OCI-LY7 (cell line): ENCODE data around the gene AGAP3. TPM values are rescaled to one million over a fixed set of nuclear protein-coding genes. Genes with fewer than 3 reads are reported as not detected.

Source experiments
- BruUV-seq: library from RNA; stranded (reverse); fragments of 400-500 nt; replicated peaks from 2 replicates; lab custom pipeline; 2021; lab: Mats Ljungman, UMichigan
- CTCF ChIA-PET: fragments of 300-600 bp; sonication (Branson Sonifier 250); formaldehyde crosslinking; loops from one replicate; lab custom pipeline; 2022; ENCODE audit warnings: antibody characterized with exemption; ENCODE audit not compliant: unreplicated experiment; lab: Charles Lee
- POLR2A ChIA-PET: fragments of 300-600 bp; sonication (Branson Sonifier 250); formaldehyde crosslinking; loops from one replicate; lab custom pipeline; 2022; ENCODE audit warnings: antibody characterized with exemption; lab: Charles Lee
- DNase-seq: peaks from one replicate; pipeline ENCODE4 v3.0.0-alpha.2; 2015; ENCODE audit warnings: low spot score
- H2AFZ ChIP-seq: fragments of 200-600 bp; sonication (generic), shearing (Covaris generic); 2 replicates; pipeline ENCODE4 v1.6.1; 2014; ENCODE audit warnings: mild to moderate bottlenecking, antibody characterized with exemption, low read length, moderate library complexity
- H3K27ac ChIP-seq: fragments of 200-600 bp; sonication (generic); 2 replicates; pipeline ENCODE4 v1.5.1; 2014; ENCODE audit warnings: mixed run types, low read depth, mild to moderate bottlenecking, moderate library complexity, low read length, inconsistent platforms; ENCODE audit not compliant: poor library complexity, severe bottlenecking
- H3K36me3 ChIP-seq: fragments of 200-600 bp; sonication (generic); 2 replicates; pipeline ENCODE4 v1.6.1; 2014; ENCODE audit warnings: mild to moderate bottlenecking, antibody characterized with exemption, low read length, moderate library complexity, mixed read lengths; ENCODE audit not compliant: insufficient read depth
- H3K4me1 ChIP-seq: fragments of 200-600 bp; sonication (generic); 2 replicates; pipeline ENCODE4 v1.5.1; 2014; ENCODE audit warnings: mild to moderate bottlenecking, low read length; ENCODE audit not compliant: insufficient read depth, poor library complexity, severe bottlenecking
- H3K4me2 ChIP-seq: fragments of 200-600 bp; sonication (generic); 2 replicates; pipeline ENCODE4 v1.6.1; 2014; ENCODE audit warnings: mild to moderate bottlenecking, low read length
- H3K4me3 ChIP-seq: fragments of 200-600 bp; sonication (generic); 2 replicates; pipeline ENCODE4 v1.5.1; 2014; ENCODE audit warnings: mild to moderate bottlenecking, low read depth, low read length; ENCODE audit not compliant: poor library complexity, severe bottlenecking
- H3K79me2 ChIP-seq: fragments of 200-600 bp; sonication (generic); 2 replicates; pipeline ENCODE4 v1.6.1; 2016; ENCODE audit warnings: low read depth, mild to moderate bottlenecking, low read length, moderate library complexity, mixed read lengths; ENCODE audit not compliant: insufficient read depth
- H3K9me2 ChIP-seq: fragments of 200-600 bp; sonication (generic); 2 replicates; pipeline ENCODE4 v1.6.1; 2016; ENCODE audit warnings: mild to moderate bottlenecking, low read length, mixed read lengths; ENCODE audit not compliant: insufficient read depth
- H3K9me3 ChIP-seq: fragments of 200-600 bp; sonication (generic); 2 replicates; pipeline ENCODE4 v1.6.1; 2014; ENCODE audit warnings: mild to moderate bottlenecking, mixed run types, low read length, mixed read lengths
- H4K20me1 ChIP-seq: fragments of 200-600 bp; sonication (generic); 2 replicates; pipeline ENCODE4 v1.6.1; 2014; ENCODE audit warnings: mild to moderate bottlenecking, antibody characterized with exemption, low read length, moderate library complexity, mixed read lengths; ENCODE audit not compliant: insufficient read depth
- CTCF ChIP-seq: fragments of 200-600 bp; sonication (generic); conservative IDR thresholded peaks from 2 replicates; pipeline ENCODE4 v1.5.1; 2014; ENCODE audit warnings: mild to moderate bottlenecking, antibody characterized with exemption, low read length, moderate library complexity, mixed read lengths
- EZH2phosphoT487 ChIP-seq: fragments of 200-600 bp; sonication (generic); IDR thresholded peaks from 2 replicates; pipeline ENCODE4 v1.6.1; 2018; ENCODE audit warnings: low read depth, borderline replicate concordance, mild to moderate bottlenecking, mixed run types, antibody characterized with exemption, low read length, moderate library complexity, mixed read lengths
- intact Hi-C: fragments of 100-400 bp; cut with micrococcal nuclease; formaldehyde crosslinking; loops from one replicate; pipeline ENCODE4 v1.10.0; 2022; ENCODE audit not compliant: unreplicated experiment
- total RNA-seq, 2 experiments: library from RNA; depleted of rRNA in 1 of 2; stranded (reverse); fragments of >200 nt in 1 of 2; shearing (Covaris generic) in 1 of 2; gene quantifications; 2 replicates each; pipeline ENCODE4 v1.2.3, GENCODE V29; 2014 to 2022

AGAP3 gene
- total RNA-seq, 2 experiments from 2014 or later, result 4.8 to 30.9 TPM

- H3K27ac ChIP-seq, result no peak overlapping the region
- ChIA-PET CTCF (no interaction called here), POLR2A (no interaction called here)
- no peaks in the 10 kb centered on the region for H3K79me2 ChIP-seq
- no peaks in the 10 kb centered on the region for H4K20me1 ChIP-seq
- no peak for DNase-seq
- H3K4me1 ChIP-seq, result no peaks in the 10 kb centered on the region
- H2AFZ ChIP-seq, result no peak overlapping the region
- H3K4me3 ChIP-seq, result no peak overlapping the region
- no peak for TF ChIP-seq CTCF
- TF ChIP-seq EZH2phosphoT487, result no peak
- no peaks in the 10 kb centered on the region for H3K9me3 ChIP-seq
- BruUV-seq, result no TSS peak
- H3K4me2 ChIP-seq, result no peak overlapping the region
- H3K9me2 ChIP-seq, result no peaks in the 10 kb centered on the region
- intact Hi-C loops, result no loop called here
- no peaks in the 10 kb centered on the region for H3K36me3 ChIP-seq
These were observed 39.4 kb upstream of the AGAP3 start for GRCh38 chr7:151046603-151047573.

- TF ChIP-seq CTCF, result no peak
- TF ChIP-seq EZH2phosphoT487, result no peak
- DNase-seq, result no peak
- CTCF ChIA-PET, result no interaction called here
- no peaks in the 10 kb centered on the region for H3K9me2 ChIP-seq
- H3K9me3 ChIP-seq, result no peaks in the 10 kb centered on the region
- H4K20me1 ChIP-seq, result no peaks in the 10 kb centered on the region
- POLR2A ChIA-PET, result interaction anchor here (0.6 kb wide), 1 partner anchor 204 kb away, joined by 4 read pairs; no protein-coding TSS in a partner anchor
- no peak within 1 kb of the TSS for H3K4me2 ChIP-seq
- H2AFZ ChIP-seq, result no peak within 1 kb of the TSS
- no peaks in the 10 kb centered on the region for H3K79me2 ChIP-seq
- peaks cover 3% of the 10 kb centered on the region for H3K4me1 ChIP-seq
- BruUV-seq, result no TSS peak
- intact Hi-C loops, result no loop called here
- H3K27ac ChIP-seq, result no peak within 1 kb of the TSS
- H3K36me3 ChIP-seq, result no peaks in the 10 kb centered on the region
- no peak within 1 kb of the TSS for H3K4me3 ChIP-seq
These were observed 38.1 kb upstream of the AGAP3 start, which contains the start of gene ASIC3 for GRCh38 chr7:151047976-151048815. Gene ASIC3 (plus strand): TSS chr7:151048531. CDS start chr7:151048886, 355 bp downstream.
